NB4 (cell line): ENCODE data around the gene LEFTY2.

Experiments used
- DNase-seq: peaks from one replicate; pipeline ENCODE4 v3.0.0; 2010; ENCODE audit warnings: low read depth
- H3K4me3 ChIP-seq: one replicate; pipeline ENCODE4 v1.5.1; 2011; ENCODE audit warnings: mild to moderate bottlenecking, low read depth, low read length, moderate library complexity
- CTCF ChIP-seq: IDR thresholded peaks from one replicate; pipeline ENCODE4 v1.5.1; 2012; ENCODE audit warnings: low read depth, low read length
- MAX ChIP-seq: IDR thresholded peaks from 2 replicates; pipeline ENCODE4 v1.6.1; 2011; ENCODE audit warnings: low read depth, low read length
- MYC ChIP-seq: IDR thresholded peaks from 2 replicates; pipeline ENCODE4 v1.6.1; 2011; ENCODE audit warnings: low read depth, low read length
- POLR2A ChIP-seq: IDR thresholded peaks from 2 replicates; pipeline ENCODE4 v1.6.1; 2011; ENCODE audit warnings: mild to moderate bottlenecking; ENCODE audit not compliant: insufficient read length; ENCODE audit errors: extremely low read depth

The LEFTY2 gene

GRCh38 chr1:225917536-225917935, 23.5 kb downstream of the LEFTY2 start:
- no peak overlapping the region for H3K4me3 ChIP-seq
- no peak for DNase-seq
- TF ChIP-seq CTCF, result no peak
- no peak for TF ChIP-seq POLR2A
- TF ChIP-seq MYC, result no peak
- no peak for TF ChIP-seq MAX

- H3K4me3 ChIP-seq, result no peak overlapping the region
- TF ChIP-seq POLR2A, result no peak
- no peak for TF ChIP-seq CTCF
- TF ChIP-seq MAX, result no peak
- no peak for TF ChIP-seq MYC
- no peak for DNase-seq
Observed at GRCh38 chr1:225917101-225917500, 23.9 kb downstream of the LEFTY2 start.

- no peak for DNase-seq
- H3K4me3 ChIP-seq, result no peak overlapping the region
- TF ChIP-seq POLR2A, result no peak
- TF ChIP-seq MAX, result no peak
- no peak for TF ChIP-seq CTCF
- TF ChIP-seq MYC, result no peak
Observed at GRCh38 chr1:225915538-225915991, 25.5 kb downstream of the LEFTY2 start.

- TF ChIP-seq MYC (no peak), POLR2A (no peak), CTCF (no peak), MAX (no peak)
- H3K4me3 ChIP-seq, result no peak overlapping the region
- DNase-seq, result no peak
Observed at GRCh38 chr1:225914947-225915346, 26.1 kb downstream of the LEFTY2 start.

- no peak for DNase-seq
- no peak overlapping the region for H3K4me3 ChIP-seq
- no peak for TF ChIP-seq CTCF
- no peak for TF ChIP-seq POLR2A
Observed at GRCh38 chr1:225914391-225914790, 26.6 kb downstream of the LEFTY2 start.
